Omental fat pad (tissue), 4 donors: ENCODE measurements around the gene ANKRD33B. TPM values are rescaled to one million over a fixed set of nuclear protein-coding genes. Genes with fewer than 3 reads are reported as not detected.
"Not testable (repeated sequence)": the region's sequence is repeated elsewhere in the genome, so short reads cannot be mapped to it uniquely, and the experiment has no call there.

Source experiments
- ATAC-seq: fragments of 150-250 bp; one replicate; pipeline ENCODE4 v1.9.1; 2016; ENCODE audit warnings: mild to moderate bottlenecking, moderate library complexity; ENCODE audit not compliant: low FRiP score
- DNase-seq: peaks from one replicate; pipeline ENCODE4 v3.0.0-alpha.2; 2019; ENCODE audit warnings: low spot score
- total RNA-seq, 4 donors: library from RNA; depleted of rRNA; stranded (reverse); fragments of >200 nt; gene quantifications; one replicate each; pipeline ENCODE4 v1.1.0, GENCODE V29; 2016
- TF ChIP-seq, protein P1 (sequence below), 3 donors: fragments of 450-650 bp; IDR thresholded peaks; one replicate each; pipeline ENCODE4 v1.5.1; 2016 to 2017; ENCODE audit warnings: antibody characterized with exemption in 3 of 3, mild to moderate bottlenecking in 3 of 3, moderate library complexity in 2 of 3

Gene ANKRD33B
- total RNA-seq, 4 donors from 2014 or later = 6.2 to 25.5 (median 8.1) TPM

DNA sequence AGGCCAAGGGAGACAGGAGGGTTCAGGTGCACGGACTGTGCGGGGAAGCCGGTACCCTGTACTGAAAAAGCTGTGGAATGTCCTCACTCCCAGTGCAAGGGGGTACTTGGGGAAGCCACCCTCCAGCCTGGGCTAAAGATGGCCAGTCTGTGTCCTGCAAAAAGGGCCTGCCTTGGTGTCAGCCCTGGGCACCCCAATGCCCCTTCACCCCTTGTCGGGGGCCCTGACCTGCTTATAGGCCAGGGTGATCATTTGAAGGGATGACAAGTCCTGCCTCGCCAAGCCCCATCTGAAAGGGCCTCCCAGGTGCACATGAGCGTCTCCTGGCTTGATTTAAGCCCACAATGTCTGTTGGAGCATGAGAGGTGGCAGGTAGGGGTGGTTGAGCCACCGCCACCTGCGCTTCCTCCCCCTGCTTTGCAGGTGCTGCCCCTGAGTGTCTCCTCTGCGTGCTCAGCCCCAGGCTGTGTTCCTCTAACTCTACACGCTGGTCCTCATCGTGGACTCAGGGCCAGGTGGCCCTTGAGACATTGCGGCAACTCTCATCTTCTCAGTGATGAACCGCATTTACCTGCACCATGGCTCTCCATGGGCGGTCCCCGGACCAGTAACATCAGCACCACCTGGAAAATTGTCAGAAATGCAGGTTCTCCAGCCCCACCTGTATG is 97.0 kb downstream of the ANKRD33B start:
- TF ChIP-seq, protein P1, sequence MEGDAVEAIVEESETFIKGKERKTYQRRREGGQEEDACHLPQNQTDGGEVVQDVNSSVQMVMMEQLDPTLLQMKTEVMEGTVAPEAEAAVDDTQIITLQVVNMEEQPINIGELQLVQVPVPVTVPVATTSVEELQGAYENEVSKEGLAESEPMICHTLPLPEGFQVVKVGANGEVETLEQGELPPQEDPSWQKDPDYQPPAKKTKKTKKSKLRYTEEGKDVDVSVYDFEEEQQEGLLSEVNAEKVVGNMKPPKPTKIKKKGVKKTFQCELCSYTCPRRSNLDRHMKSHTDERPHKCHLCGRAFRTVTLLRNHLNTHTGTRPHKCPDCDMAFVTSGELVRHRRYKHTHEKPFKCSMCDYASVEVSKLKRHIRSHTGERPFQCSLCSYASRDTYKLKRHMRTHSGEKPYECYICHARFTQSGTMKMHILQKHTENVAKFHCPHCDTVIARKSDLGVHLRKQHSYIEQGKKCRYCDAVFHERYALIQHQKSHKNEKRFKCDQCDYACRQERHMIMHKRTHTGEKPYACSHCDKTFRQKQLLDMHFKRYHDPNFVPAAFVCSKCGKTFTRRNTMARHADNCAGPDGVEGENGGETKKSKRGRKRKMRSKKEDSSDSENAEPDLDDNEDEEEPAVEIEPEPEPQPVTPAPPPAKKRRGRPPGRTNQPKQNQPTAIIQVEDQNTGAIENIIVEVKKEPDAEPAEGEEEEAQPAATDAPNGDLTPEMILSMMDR (IDR thresholded peaks at IDR 0.05) = no peak
- no peak for ATAC-seq
- DNase-seq = no peak

DNA sequence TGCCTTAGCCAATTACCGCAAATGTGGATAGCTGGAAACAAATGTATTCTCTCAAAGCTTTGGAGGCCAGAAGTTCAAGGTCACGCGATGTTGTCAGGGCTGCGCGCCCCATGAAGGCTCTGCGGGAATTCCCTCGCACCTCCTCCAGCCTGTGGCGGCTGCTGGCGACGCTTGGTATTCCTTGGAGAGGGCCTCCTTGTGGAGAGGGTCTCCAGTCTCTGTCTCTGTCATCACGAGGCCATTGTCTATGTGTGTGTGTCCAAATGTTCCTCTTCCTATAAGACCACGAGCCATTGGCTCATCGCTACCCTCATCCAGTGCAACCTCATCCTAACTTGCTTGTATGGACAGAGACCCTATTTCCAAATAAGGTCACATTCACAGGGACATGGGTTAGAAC is 97.5 kb downstream of the ANKRD33B start:
- TF ChIP-seq, protein P1 (IDR thresholded peaks at IDR 0.05) = no peak
- no peak for DNase-seq

DNA sequence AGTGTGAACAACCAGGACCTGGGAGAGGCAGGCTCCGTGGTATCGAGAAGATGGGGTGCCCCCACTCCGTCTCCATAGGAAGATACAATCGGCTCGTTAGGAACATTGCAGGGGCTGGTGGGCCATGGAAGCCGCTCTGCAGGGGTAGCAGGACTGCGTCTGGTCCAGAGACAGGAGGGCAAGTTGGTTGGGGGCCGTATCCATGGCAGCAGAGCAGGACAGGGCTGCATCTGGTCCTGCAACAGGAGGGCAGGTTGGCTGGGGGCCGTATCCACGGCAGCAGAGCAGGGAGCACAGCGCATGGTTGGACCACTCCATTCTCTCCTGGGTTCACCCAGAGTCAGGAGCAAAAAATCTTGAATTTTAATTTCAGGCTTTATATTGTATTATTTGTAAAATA is 98.2 kb downstream of the ANKRD33B start:
- no peak for ATAC-seq
- TF ChIP-seq, protein P1 (IDR thresholded peaks at IDR 0.05) = no peak
- no peak for DNase-seq

More for the DNA sequence above, 97.5 kb downstream of the ANKRD33B start:
- no peak for ATAC-seq

DNA sequence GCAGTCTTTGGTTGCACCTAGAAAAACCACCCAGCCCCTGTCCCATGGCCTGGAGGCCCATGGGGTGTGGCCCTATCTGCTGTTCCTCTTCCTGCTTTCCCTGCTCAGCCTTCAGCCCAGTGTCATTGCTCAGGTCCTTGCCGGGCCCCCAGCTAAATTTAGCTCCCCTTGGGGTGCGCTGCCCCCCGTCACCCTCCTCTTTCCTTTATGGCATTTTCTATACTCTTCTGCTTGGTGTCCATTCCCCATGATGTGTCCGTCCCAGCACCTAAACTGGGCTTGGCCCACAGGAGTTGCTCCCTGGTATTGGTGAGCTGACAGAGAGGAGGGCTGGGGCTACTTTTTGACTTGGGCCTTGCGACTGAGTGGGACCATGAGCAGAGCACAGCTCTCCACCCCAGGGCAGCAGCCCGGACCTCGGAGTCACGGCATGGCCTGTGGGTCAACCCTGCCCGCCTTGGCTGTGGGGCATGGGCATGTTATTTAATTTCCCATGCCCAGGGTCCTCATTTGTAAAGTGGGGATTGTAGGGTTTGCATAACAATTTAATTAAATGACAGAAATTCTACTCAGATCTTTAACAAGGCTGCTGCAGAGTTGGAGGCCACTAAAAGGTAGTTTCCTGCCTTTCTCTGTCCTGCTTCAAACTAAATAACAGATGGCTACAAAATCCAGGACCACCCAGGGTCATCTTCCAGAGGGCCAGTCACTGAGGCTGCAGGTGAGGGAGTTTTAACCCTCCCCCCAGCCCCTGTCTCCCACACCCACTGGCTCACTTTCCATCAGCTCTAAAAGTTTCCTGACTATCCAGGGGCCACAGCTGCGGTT is 99.0 kb downstream of the ANKRD33B start:
- no peak for DNase-seq
- no peak for ATAC-seq
- TF ChIP-seq, protein P1 (IDR thresholded peaks at IDR 0.05) = no peak

DNA sequence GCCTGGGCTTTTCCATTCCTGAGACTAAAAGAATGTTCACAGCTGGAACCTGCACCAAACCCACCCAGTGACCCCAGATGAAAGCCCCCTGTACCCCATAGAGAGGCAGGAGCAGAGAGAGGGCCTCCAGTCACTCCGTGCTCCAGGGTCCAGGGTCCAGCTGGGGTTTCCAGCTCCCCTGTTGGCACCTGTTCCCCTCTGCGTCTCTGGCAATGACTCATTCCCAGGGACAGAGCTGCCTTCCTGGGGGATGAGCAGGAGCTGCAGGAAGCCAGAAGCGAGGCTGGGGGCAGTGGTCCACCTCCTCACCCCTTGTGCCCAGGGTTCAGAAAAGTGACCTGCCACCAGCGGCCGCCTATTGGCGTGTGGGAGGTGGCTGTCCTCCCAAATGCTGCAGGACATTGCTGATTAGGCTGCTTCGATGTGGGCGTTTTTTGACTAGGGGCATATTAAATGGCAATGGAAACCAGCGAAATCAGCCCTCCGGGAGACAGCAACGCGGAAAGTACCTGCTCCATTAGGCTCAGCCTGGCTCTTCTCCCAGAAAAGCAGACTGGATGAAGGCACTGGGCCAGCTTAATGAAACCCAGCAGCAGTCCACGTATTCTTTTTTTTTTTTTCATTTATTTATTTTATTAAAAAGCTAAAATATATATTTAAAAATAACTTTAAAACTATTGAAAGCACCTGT is 99.8 kb downstream of the ANKRD33B start:
- TF ChIP-seq, protein P1 (IDR thresholded peaks at IDR 0.05) = no peak
- ATAC-seq (peak; percentile 50), DNase-seq (no peak)

DNA sequence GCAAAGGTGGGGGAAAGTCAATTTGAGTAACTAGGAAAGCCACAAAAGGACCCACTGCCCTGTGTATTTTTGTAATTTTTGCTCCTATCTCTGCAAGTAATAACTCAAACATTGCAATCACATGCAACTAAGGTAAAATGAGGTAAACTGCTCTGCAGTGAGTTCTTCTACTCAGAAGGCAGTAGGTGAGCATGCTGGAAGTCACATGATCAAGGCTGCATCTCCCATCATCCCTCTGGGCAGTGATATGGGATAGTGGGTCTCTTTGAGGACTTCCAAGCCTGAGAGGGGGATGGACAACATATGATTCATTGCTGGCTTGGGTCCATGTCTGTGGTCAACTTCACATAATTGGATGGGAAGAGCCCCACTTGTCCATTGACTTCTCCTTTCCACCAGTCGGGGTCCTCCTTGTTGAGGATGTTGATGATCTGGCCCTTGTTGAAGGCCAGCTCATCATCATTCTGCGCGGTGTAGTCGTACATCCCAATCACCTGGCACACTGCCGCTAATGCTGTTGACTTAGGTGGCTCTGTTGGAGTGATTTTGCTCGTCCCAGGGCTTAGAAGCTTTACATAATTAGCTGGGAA is 100.4 kb downstream of the ANKRD33B start:
- not testable (repeated sequence) for DNase-seq, ATAC-seq

DNA sequence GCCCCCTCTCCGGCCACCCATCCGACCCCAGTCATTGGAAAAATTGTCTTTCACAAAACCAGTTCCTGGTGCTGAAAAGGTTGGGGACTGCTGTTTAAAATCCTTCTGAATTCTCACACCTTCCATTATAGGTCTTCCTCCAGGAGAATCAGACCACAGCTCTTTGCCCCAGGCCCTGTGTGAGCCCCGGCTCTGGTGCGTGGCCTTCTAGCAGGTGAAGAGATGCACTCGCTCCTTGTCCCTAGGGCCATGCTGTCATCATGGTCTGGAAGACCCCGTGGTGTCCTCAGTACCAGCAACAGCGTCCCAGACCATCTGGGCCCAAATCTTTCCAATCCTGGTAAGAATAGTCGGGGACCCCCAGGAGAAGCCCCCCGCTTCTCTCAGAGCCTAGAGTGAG is 101.9 kb downstream of the ANKRD33B start:
- no peak for ATAC-seq
- TF ChIP-seq, protein P1 (IDR thresholded peaks at IDR 0.05) = no peak
- no peak for DNase-seq
